ENCODE results near the gene MIDN.

DNA sequence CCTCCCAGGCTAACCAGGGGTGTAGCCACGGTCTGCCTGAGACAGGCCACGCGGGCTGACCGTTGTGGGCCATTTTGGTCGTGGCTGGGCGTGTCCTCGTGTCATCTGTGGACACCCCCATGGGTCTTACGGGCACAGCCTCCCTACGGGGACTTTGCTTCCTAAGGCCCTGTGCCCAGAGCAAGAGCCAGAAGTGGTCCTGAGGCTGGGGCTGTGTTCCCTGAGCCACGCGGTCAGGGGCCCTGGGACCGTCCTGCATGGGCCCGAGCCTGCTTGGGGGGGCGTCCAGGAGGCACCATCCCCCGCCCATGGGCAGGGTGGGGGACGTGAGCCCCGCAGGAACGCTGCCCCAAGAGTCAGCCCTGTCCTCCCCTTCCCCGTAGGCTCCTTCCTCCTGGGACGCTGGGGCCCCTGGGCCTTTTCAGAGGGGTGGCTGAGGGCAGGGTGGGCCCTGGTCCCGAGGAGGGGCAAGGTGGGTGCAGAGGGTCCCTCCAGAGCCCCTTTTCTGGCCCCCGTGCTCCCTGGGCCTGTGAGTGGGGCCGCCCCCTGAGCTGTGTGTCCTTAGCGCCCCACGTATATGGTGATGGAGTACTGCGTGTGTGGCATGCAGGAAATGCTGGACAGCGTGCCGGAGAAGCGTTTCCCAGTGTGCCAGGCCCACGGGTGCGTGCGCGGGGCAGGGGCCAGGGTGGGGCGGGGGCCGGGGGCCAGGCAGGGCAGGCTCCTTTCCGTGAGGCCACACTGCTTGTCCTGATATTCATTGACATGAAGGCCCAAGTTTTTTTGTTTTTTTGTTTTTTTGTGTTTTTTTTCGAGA, 29.4 kb upstream of the MIDN start:
- TF ChIP-seq, protein P1, sequence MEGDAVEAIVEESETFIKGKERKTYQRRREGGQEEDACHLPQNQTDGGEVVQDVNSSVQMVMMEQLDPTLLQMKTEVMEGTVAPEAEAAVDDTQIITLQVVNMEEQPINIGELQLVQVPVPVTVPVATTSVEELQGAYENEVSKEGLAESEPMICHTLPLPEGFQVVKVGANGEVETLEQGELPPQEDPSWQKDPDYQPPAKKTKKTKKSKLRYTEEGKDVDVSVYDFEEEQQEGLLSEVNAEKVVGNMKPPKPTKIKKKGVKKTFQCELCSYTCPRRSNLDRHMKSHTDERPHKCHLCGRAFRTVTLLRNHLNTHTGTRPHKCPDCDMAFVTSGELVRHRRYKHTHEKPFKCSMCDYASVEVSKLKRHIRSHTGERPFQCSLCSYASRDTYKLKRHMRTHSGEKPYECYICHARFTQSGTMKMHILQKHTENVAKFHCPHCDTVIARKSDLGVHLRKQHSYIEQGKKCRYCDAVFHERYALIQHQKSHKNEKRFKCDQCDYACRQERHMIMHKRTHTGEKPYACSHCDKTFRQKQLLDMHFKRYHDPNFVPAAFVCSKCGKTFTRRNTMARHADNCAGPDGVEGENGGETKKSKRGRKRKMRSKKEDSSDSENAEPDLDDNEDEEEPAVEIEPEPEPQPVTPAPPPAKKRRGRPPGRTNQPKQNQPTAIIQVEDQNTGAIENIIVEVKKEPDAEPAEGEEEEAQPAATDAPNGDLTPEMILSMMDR (IDR thresholded peaks at IDR 0.05), result no peak
- TF ChIP-seq POLR2AphosphoS5 (IDR thresholded peaks at IDR 0.05) (no peak), POLR2A (IDR thresholded peaks at IDR 0.05) (no peak)

Data from breast epithelium (tissue), 3 donors.